Epithelial cell of esophagus (primary cell): ENCODE measurements around the gene TMEM151B.

Experiments used
- DNase-seq: peaks from one replicate; pipeline ENCODE4 v3.0.0; 2010; ENCODE audit warnings: low read depth
- H3K4me3 ChIP-seq: 2 replicates; pipeline ENCODE4 v1.5.1; 2011; ENCODE audit warnings: mild to moderate bottlenecking, low read length, control low read depth
- CTCF ChIP-seq: IDR thresholded peaks from 2 replicates; pipeline ENCODE4 v1.5.1; 2011; ENCODE audit warnings: low read depth, mild to moderate bottlenecking, low read length, control low read depth, inconsistent platforms; ENCODE audit not compliant: insufficient read depth; ENCODE audit errors: missing control alignments

TMEM151B gene

GRCh38 chr6:44254191-44255104 lies 15.8 kb upstream of the TMEM151B start:
- no peak overlapping the region for H3K4me3 ChIP-seq
- no peak for TF ChIP-seq CTCF
- no peak for DNase-seq

- H3K4me3 ChIP-seq: no peak overlapping the region
- TF ChIP-seq CTCF: no peak
- DNase-seq: no peak
Measured at GRCh38 chr6:44255105-44255808, 15.0 kb upstream of the TMEM151B start.

- DNase-seq: no peak
- H3K4me3 ChIP-seq: peak overlapping the region; percentile 59
- TF ChIP-seq CTCF: no peak
Measured at GRCh38 chr6:44255871-44256774, 14.1 kb upstream of the TMEM151B start.

GRCh38 chr6:44256775-44257024 lies 13.6 kb upstream of the TMEM151B start:
- DNase-seq: no peak
- H3K4me3 ChIP-seq: peak overlapping the region; percentile 59
- no peak for TF ChIP-seq CTCF

GRCh38 chr6:44257025-44257752 lies 13.1 kb upstream of the TMEM151B start, which contains the start of gene SLC35B2:
Gene SLC35B2, minus strand, starts transcription at chr6:44257528. Its CDS starts 118 bp downstream, at chr6:44257410.
- TF ChIP-seq CTCF: peak; percentile 26
- peak; percentile 62 for DNase-seq
- peak within 1 kb of the TSS; percentile 59 for H3K4me3 ChIP-seq

- peak overlapping the region; percentile 36 for H3K4me3 ChIP-seq
- no peak for TF ChIP-seq CTCF
- DNase-seq: no peak
Measured at GRCh38 chr6:44257753-44258324, 12.4 kb upstream of the TMEM151B start.
